ENCODE data around the gene HCN1.

HCN1 gene

DNA sequence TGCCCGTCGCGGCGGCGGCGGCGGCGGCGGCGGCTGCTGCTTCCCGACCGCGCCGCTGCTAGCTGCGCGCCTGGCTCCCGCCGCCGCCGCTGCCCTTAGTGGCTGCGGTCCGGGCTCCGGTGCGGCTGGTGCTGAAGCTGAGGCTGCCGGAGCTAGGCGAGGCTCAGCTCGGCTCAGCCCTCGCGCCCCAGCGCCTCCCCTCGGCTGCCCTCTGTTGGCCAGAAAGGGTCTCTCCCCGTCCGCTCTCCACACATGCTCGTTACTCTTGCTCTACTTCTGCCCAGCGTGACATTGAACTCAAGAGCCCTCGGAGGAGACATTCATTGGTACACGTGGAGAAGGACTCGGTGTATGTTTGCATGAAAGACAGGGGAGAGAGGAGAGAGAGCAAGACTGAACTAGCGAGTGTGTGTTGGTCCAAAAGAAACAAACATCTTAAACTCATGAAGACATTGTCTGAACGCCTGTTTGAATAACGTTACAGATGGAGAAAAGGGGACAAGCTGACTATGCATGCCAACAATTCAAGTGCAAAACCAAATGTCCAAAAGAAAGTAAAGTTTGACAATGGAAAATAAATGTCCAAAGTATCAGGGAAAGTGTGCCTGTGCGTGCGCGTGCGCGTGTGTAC is at the start of gene HCN1:
HCN1 (minus strand) TSS at position 175 of the 631 bp plus-strand sequence.
- no peak for DNase-seq

GRCh38 chr5:45741110-45741509 is 44.9 kb upstream of the HCN1 start:
- DNase-seq: no peak

GRCh38 chr5:45737153-45737552 is 41.0 kb upstream of the HCN1 start:
- no peak for DNase-seq

- DNase-seq: no peak
Measured at GRCh38 chr5:45725537-45725936, 29.4 kb upstream of the HCN1 start.

DNA sequence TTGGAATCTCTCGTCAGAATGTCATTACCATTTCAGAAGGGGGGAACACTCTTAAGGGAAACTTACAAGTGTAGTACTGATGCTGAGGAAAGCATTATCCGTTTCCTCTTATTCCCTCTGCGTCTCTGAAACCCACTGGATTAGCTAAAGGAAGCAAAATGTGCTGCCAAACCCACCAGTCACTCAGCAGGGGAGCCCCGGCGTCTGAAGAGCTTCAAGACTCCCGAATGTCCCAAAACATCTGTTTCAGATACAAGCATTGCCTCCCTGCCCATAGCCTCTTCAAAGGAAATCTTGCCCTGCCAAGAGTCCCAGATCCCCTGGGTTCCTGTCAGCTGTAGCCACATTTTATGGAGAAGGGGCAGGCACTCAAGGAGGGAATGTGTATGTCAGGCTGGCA is 1.0 kb upstream of the HCN1 start:
- no peak for DNase-seq

DNA sequence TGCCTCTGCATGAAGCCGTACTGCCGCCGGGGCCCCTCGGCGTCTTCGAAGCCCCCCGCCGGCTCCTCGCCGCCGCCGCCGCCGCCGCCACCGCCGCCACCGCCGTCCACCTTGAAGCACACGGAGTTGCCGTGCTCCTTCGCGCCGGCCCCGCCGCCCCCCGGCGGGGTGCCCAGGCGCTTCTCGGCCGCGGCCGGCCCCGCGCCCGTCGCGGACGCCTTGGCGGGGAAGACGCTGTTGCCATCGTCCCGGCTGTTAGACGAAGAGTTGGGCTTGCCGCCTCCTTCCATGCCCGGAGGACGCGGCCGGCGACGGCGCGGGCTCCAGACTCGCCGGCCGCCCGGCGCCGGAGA is 400 bp downstream of the HCN1 start:
- DNase-seq: no peak

DNA sequence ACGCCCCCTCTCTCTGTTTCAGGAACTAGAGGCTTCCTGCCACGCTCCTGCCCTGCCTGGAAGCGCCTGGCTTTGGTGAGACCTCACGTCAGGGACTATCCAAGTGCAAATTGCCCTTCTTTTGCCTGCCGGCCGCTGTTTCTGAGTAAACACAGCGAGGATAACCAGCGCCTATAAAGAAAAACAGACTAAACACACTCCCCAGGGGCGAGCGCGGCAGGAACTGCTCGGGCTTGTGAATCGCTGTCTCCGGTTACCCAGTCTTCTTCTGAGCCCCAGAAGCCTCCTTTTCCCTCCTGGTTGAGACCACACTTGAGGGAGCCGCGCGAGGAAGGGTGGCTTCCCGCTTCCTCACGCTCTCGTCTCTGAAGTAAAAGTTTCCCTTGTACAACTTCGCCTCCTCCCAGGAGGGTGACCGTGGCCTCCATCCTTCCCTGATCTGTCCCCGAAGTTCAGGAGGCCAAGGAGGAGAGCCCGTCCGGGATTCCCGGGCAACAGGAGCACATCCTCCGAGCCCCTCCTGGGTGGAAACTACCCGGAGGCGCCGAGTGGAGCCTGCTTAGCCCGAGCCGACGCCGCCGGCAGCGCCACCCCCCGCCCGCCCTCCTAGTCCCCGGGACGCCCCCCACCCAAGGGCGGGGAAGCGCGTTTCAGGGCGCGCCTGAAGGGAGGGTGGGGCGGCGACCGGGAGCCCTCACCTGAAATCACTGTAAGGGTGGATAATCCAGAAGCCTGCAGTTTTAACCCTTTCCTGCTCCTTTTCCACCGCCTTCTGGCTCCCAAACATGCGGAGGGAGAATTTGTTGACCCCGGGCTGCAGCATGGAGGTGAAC is 993 bp downstream of the HCN1 start:
- DNase-seq: no peak

GRCh38 chr5:45694255-45694814 is 1.8 kb downstream of the HCN1 start:
- DNase-seq: no peak

GRCh38 chr5:45692481-45692880 is 3.7 kb downstream of the HCN1 start:
- DNase-seq: no peak

DNA sequence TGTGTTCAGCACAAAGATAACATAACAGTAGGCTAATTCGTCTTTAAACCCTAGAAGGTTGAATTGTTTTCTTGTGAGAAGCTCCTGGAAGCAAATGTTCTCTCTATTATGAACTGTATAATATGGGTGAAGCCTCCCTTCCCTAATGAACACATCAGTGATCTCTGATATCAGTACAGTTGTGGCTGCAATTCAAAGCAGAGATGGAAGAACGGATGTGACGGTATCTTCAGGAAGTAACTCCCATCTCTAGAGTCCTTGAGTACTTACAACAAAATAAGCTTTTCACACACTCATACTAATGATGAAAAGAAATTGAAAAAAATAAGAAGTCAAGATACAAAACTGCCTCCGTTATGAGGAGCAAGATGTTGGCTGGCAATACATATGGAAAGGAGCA is 4.5 kb downstream of the HCN1 start:
- no peak for DNase-seq

DNA sequence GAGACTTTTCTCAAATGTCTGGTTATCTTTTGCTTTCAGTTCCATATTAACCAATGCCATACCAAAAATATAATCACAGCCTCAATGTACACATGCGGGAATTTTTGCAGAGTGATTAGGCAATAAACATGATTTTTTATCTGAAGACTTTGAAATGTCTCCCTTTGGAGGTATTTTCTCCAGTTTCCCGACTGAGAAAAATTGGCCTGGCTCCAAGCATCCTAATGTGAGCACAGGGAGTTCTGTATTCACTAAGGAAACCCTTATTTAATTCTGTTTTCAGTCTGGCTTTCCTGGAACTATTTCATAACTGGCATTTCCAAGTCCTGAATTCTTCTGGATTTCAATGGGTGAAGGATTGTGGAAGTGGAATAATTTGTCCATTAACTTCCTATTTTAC is 8.5 kb downstream of the HCN1 start:
- no peak for DNase-seq

- DNase-seq: no peak
Measured at GRCh38 chr5:45686620-45687019, 9.6 kb downstream of the HCN1 start.

- DNase-seq: no peak
Measured at GRCh38 chr5:45684118-45684517, 12.1 kb downstream of the HCN1 start.

GRCh38 chr5:45680950-45681349 is 15.2 kb downstream of the HCN1 start:
- DNase-seq: no peak

DNA sequence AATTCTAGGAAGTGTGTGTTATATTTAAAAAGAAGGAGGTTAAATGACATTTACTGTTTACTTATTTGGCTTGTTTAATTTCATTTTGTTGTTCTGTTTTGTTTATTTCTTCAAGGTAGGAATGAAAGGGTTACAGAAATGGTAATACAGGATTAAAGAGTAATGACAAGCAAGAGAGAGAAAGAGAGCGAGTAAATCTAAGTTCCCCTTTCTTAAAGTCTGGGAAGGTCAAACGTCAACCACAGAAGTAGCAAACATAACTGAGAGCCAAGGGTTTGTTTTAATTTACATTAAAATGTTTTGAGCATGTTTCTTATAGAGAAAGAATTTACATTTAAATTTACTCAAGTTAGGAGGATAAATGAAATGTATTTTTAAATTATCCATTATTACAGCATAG is 18.7 kb downstream of the HCN1 start:
- no peak for DNase-seq

DNA sequence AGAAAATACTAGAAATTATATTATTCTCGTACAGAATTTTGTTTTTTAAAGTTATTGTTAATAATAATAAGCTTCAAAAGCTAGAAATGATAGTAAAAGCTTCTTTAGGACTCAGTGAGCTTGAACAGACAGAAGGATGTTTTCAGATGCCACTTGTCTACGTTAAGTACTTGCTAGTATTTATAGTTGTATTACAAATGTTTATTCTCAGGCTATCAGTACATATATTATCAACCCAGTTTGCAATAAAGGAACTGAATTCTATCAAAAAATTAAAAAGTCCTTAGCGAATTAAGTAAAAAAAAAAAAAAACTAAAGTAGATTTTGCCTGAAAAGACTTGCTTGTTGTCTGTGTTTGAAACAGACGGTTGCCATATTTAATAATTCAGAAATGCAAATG is 23.9 kb downstream of the HCN1 start:
- DNase-seq: no peak

DNA sequence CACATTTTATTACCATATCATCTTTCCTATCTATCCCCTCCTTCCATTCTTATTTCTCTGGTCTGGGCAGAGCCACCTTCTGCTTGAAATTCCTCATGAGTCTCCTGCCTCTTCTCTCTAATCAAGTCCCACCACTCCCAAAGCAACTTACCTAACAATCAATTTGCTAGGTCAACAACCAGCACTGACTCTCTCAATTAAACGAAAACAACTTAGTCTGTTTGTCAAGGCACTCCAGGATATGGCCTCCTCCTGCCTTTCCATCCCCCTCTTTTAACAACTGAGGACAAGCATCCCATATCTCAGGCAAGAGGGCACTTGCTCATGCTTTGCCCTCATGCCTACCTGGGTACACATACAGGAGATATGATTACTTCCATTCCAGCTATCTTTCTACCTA is 47.4 kb downstream of the HCN1 start:
- DNase-seq: no peak

GRCh38 chr5:45643056-45643455 is 53.1 kb downstream of the HCN1 start:
- no peak for DNase-seq

DNA sequence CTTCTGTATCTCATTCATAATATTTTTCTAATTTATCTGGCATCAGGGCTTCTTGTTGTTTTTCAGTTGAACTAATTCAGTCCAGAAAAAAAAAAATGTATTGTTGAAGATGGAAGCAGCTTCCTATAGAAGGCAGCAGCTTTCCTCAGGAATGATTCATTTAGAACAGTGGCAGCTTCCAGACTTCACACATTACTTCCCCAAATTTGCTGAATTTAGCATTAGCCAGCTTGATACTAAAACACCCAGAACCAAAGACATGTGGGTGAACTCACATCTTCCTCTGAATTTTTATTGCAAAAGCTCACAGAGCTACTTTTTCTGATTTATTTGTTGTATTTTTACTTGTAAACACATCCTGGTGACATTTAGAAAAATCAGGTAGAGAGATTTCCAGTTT is 53.8 kb downstream of the HCN1 start:
- no peak for DNase-seq

DNA sequence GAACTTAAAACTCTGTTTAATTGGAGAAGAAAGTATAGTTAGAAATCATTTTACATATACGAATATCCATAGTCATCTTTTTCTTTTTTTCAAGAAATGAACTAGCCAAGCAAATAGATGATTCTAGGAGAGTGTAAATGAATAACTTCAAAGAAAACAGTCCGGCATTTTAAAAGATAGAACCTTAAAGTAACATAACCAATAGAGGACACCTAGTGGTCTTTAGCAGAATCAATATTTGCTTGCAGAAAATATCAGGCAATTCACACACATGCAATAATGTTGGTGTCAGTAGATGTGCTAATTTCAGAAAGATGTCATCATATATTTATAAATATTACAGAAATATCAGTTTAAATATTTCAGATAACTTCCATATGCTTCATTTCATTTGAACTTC is 57.1 kb downstream of the HCN1 start:
- DNase-seq: no peak

DNA sequence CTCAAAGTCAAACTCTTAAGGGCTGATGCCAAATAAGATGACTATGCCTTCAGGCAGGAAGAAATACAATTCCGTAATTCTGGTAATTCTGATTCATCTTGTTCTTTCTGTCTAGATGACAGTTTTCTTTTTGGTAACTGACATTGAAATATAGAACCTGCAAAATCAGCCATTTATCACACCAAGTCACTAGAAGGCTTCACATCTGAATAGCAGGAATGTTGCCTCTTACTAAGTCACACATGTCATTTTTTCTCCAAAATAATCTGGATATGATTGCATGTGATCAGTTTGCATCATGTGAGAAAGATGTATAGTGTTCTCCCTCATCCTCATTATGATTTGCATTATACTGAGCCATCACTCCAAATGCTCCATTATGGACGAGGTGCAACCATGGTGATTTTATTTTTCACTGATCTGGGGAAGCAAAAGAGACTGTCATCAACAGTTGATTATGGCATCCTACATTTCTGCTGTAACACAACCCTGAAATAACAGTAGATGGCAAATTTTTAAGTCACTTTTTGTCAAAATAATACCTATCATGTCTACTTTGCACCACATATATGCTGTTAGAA is 69.0 kb downstream of the HCN1 start:
- DNase-seq: no peak

GRCh38 chr5:45623832-45624231 is 72.3 kb downstream of the HCN1 start:
- no peak for DNase-seq

GRCh38 chr5:45622365-45622764 is 73.8 kb downstream of the HCN1 start:
- no peak for DNase-seq

- DNase-seq: no peak
Measured at GRCh38 chr5:45617859-45618416, 78.2 kb downstream of the HCN1 start.
